Retinal pigment epithelial cell (primary cell): ENCODE measurements around the gene AKNAD1.

Experiments
- DNase-seq: peaks from one replicate; pipeline ENCODE4 v3.0.0-alpha.2; 2010; ENCODE audit warnings: low read depth
- H3K4me3 ChIP-seq: 2 replicates; pipeline ENCODE4 v1.5.1; 2011; ENCODE audit warnings: mild to moderate bottlenecking, low read length, control low read depth, moderate library complexity
- CTCF ChIP-seq: conservative IDR thresholded peaks from 2 replicates; pipeline ENCODE4 v1.5.1; 2011; ENCODE audit warnings: low read depth, low read length, control low read depth, inconsistent platforms

Gene AKNAD1

GRCh38 chr1:108862698-108863477, 6.0 kb upstream of the AKNAD1 start:
- H3K4me3 ChIP-seq, result no peak overlapping the region
- TF ChIP-seq CTCF, result no peak
- DNase-seq, result no peak

- DNase-seq, result no peak
- no peak for TF ChIP-seq CTCF
- H3K4me3 ChIP-seq, result no peak overlapping the region
These were observed 5.2 kb upstream of the AKNAD1 start for GRCh38 chr1:108862017-108862610.

- no peak for DNase-seq
- no peak for TF ChIP-seq CTCF
- H3K4me3 ChIP-seq, result no peak overlapping the region
These were observed 4.7 kb upstream of the AKNAD1 start for GRCh38 chr1:108861566-108861965.

GRCh38 chr1:108860190-108860907, 3.5 kb upstream of the AKNAD1 start:
- no peak for TF ChIP-seq CTCF
- H3K4me3 ChIP-seq, result no peak overlapping the region
- no peak for DNase-seq

GRCh38 chr1:108858230-108858950, 1.5 kb upstream of the AKNAD1 start:
- H3K4me3 ChIP-seq, result no peak overlapping the region
- no peak for TF ChIP-seq CTCF
- no peak for DNase-seq

GRCh38 chr1:108854221-108855019, 2.5 kb downstream of the AKNAD1 start:
- DNase-seq, result no peak
- TF ChIP-seq CTCF, result no peak
- no peak overlapping the region for H3K4me3 ChIP-seq
